Fibroblast of lung (primary cell): ENCODE measurements around the gene CCDC149.

ENCODE experiments used
- CTCF ChIP-seq, 2 donors: IDR thresholded peaks in 1 of 2; conservative IDR thresholded peaks in 1 of 2; 1 replicate in 1 of 2; 2 replicates in 1 of 2; pipeline ENCODE4 v1.5.1; 2011 to 2012; ENCODE audit warnings: low read length in 2 of 2, control low read depth in 1 of 2, inconsistent platforms in 1 of 2, low read depth in 1 of 2, mild to moderate bottlenecking in 1 of 2
- EZH2 ChIP-seq: IDR thresholded peaks from 2 replicates; pipeline ENCODE4 v1.5.1; 2012; ENCODE audit warnings: low read length, control low read depth, mild to moderate bottlenecking; ENCODE audit errors: missing control alignments

GRCh38 chr4:24777536-24778463 is 135.0 kb downstream of the CCDC149 start:
- TF ChIP-seq CTCF (conservative IDR thresholded peaks at IDR 0.05 in 1 of 2, IDR thresholded peaks at IDR 0.05 in 1 of 2; ENCODE audit: low read depth in 1 of 2, low read length in 2 of 2) = no peak
- TF ChIP-seq EZH2 = no peak
